LoVo (cell line): ENCODE results near the gene GNA14.
A peak's percentile ranks its signal among the peaks of the same experiment; 100 is the strongest.
"Not testable (repeated sequence)": the region's sequence is repeated elsewhere in the genome, so short reads cannot be mapped to it uniquely, and the experiment has no call there.

Source experiments
- DNase-seq: peaks from one replicate; pipeline ENCODE4 v3.0.0-alpha.2; 2016; ENCODE audit warnings: low spot score

Gene GNA14

DNA sequence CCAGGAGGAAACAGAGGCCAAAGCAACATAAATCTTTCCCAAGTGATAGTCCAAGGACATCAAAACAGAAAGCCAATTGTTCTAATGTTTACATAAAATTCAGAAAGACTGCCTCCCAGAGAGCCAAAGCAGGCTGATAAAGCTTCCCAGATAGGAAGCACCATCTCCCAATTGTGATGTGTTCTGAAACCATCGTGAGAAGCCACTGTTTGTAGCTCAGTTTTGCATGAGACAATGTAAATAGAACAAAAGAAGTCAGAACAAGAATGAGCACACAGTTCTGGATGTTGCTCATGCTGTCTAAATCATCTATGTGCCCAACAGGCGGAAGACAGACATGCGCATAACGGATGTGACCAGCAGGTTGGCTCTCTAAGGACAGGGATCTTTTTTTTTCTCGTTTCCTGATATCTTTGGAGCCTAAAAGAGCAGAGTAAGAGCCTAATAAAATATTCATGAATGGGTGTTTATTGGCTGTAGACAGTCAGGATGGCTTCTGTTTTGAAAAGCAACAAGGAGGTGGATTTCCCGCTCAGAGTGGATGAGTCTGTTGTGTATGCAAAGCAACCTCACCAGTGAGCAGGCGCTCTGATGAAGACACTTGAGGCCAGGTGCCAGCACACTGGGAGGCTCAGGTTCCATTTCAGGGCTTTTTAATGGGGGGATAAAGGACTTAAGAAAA is 113.6 kb downstream of the GNA14 start:
- no peak for DNase-seq

DNA sequence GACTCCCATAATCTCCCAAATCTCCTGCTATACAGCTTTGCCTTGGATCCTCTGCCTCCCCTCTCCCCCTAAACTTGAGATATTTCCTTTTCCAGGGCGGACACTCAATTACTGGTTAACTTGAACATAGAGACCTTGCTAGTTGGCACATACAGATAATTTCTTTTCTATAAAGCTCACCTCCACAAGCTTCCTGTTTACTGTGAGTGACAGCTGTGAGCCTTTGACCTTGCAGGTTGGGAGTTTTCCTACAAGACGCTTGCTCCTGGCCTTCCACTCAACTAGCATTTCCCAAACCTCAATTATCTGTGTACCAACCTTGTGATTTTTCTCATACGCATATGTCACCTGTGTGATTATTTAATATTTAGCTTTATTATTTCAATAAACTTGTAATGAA is 114.5 kb downstream of the GNA14 start:
- no peak for DNase-seq

DNA sequence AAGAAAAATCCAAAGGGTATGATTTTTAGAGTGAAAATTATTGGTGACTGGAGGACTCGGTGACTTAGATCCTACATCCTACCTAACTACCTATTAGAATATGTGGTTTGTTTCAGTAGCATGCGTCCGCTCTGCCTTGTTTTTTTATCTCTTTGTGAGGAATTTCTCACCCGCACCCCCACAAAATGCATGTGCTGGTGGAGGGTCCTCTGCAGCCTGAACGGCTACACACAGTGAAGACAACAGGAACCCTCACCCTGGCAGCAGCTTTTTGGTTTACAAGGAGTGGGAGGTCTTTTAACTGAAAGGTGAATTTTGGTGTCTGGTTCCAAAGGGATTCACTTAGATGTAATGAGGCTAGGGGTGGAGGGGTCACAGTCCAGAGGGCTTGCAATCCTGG is 115.5 kb downstream of the GNA14 start:
- no peak for DNase-seq

DNA sequence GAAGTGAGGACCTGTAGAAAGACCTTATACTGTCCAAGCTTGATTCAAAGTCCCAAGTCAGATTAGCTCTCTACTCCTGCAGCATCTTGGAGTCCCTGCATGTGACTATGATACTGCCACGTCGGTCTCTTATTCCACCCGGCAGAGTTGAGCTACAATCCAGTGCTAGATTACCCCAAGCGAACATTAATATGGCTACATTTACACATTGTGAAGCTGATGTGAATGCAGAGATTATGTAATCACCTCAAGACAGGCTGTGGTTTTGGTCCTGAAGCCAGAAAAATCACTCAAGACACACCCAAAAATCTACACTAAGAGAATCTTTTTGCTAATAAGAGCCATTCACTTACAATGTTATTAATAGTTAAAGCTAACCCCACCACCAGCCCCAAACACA is 116.7 kb downstream of the GNA14 start:
- no peak for DNase-seq

DNA sequence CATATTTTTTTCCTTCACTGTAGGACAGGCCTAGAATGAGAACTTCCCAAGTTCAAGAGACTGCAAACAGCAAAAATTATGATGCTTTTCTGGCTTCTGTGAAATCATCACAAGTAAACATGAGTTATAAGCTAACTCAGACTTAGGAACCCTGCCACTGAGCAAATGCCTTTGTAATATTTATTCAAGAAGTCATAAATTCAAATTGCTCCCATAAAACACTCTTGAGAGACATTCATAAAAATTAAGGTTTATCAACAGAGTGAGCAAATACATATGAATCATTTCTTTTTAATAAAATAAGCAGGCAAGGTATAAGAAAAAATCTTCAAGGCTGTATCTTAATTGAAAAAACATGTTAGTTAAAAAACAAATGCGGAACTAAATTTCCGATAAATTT is 124.2 kb downstream of the GNA14 start:
- peak; percentile 62 for DNase-seq

DNA sequence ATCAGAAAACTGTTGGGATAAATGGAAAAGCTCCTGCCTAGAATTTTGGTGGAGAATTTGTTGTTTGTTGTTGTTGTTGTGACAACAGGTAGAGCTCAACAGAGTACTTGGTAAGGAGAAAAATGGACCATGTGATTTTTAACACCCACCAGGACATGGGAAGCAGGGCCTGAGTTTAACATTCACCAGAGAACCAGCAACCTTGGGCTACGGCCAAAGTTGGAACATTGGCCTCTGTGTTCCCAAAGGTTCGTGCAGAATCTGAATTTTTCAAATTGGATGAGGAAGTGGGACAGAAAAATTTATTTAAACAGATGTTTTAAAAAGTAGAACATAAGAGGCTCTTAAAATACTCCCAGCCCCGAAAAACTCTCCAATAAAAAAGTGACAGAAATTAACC is 127.0 kb downstream of the GNA14 start:
- DNase-seq, result no peak

DNA sequence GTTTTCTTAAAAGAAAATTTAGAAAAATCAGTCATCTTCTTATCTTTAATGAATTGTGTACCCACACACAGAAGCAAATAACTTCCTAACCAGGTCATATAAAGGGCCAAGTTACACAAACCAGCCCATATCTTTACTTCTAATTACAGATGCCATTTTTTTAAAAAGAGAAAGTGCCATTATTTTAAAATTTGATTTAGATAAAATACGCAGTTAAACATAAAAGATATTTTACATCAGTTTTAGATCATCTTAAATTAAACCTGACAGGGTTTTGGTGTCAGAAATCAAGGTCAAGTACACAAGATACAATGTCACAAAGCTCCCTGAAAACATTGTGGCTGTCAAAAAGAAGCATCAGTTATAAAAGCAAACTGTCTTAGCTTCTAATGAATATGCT is 129.4 kb downstream of the GNA14 start:
- no peak for DNase-seq

DNA sequence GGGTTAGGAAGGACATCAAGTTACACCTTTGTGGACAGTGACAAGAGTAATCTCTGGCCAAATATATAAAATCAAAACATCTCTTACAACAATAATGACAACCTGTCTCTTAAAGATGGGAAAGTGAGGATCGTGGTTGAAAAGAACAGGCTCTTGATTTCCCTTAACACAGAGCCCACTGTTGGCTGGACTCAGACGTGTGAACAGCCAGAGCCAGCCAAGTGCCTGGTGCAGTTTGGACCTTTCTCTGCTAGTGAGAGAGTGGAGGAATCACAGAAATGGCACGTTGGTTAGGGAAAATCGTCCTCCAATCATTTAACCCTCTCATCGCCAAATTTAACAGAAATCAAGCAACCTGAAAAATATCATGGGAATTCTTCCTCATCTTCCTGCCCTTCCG is 131.3 kb downstream of the GNA14 start:
- no peak for DNase-seq

DNA sequence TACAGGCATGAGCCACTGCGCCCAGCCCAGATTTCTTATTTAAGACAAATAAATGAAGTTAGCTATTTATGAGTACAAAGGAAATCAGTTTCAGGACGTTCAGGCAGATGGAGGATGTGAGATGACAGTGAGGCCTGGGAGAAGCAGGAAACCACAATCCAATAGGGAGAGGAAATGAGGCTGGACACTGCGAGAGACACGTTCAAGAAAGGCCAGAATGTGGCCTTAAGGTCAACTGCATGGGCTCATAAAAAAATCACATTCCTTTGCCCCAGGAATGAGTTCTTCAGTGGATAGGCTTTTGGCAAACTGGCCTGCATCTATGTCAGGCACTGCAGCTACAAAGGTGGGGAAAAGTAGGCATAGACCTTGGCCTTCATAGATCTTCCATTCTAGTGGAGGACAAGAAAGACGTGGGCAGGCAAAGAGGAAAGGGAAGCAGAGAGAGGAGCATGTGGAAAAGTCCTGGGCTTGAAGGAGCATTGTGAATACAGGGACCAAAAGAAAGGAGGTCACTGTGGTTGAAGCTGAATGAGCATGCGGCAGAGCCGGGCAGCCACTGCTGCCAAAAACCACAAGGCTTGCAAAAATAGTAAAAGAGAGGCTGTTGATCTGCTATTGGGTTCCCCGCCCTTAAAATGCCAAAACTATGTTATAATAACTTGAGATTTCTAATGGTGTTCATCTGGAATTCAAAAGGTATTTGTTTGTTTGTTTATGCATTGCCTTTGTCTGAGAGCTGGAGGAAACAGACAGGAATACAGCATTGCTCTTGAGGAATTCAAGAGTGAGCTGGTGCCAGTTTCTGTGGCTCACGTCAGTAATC is 133.0 kb downstream of the GNA14 start:
- no peak for DNase-seq

DNA sequence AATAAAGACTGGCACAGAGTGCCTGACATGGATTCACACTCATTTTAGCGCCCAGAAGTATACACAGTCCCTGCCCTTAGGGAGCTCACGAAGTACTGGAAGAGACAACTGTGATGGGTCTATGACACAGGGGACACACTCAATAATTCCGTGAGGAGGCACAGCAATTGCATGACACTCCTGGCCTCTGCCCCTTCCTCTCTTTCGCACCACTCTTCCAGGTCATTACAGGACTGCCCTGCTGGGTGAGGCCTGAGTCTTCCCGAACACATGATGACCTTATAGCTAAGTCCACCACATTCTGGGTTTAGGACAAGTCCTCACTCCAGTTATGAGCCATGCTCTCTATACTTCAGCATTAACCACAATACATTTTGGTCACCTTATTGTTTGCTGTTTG is 134.7 kb downstream of the GNA14 start:
- no peak for DNase-seq

DNA sequence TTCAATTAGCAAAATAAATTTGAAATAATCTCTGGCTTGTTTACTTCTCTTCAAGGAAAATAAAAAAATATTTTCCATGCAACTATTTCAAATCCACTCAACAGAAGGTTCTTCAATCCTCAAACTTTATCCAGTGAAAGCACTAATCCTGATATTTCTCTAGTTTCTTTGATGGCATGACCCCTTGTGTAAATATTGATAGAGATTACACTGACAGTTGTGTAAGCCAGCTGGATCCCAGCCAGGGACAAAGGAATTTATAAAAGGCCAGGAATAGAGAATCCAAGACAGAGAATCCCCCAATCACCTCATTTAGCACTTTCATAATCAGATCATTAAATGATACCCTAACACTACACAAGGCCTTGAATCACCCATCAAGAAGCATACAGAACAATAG is 135.2 kb downstream of the GNA14 start:
- no peak for DNase-seq

DNA sequence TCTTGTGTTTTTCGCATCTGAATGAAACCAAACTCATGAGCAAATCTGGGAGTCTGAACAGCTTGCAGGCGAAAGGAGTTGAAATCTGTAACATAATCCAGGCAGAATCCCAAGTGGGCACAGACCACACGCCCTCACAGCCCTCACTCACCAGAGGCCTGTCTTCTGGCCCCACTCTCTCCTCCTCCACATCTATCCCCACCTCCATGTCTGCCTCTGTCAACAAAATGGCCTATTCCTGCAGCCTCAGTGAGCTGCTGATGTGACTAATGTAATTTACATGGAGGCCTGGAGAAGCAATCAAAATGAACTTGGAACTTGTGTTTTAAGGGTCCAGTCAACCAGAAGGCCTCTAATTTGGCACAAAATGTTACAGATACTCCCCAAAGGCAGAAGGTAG is 136.6 kb downstream of the GNA14 start:
- DNase-seq, result no peak

DNA sequence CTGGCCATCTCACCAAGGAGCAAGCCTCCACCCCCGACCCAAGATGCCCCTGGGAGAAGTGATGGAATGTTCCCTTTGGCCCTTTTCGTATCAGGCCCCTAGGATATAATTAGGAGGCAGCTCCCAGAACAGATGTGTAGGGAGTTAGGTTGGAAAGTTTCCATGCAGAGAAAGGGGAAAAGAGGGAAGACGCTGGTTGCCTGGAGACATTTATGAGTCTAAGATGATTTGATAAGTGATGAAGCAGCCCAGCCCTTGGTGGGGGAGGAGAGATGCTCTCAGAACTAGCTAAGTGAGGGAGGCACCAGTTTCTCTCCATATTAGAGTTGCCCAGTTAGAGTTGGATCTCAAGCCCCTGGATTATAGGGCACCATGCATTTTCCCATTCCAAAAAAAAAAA is 137.5 kb downstream of the GNA14 start:
- no peak for DNase-seq

DNA sequence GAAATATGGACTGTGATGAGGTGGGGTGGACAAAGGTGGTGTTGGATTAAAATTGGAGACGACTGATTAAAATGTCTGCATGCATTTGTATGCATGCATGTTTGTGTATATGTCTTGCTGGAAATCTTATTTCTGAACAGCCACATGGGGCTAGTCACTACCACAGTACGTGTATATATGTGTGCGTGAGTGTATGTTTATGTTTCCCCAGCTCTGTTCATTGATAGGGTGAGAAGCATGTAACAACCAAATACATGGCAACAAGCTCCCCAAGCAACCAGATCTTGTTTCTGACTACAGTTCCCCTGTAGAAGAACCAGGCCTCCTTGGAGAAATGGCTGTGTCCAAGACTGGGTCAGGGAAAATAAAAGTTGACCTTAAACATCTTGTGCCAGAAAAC is 139.7 kb downstream of the GNA14 start:
- DNase-seq, result no peak

DNA sequence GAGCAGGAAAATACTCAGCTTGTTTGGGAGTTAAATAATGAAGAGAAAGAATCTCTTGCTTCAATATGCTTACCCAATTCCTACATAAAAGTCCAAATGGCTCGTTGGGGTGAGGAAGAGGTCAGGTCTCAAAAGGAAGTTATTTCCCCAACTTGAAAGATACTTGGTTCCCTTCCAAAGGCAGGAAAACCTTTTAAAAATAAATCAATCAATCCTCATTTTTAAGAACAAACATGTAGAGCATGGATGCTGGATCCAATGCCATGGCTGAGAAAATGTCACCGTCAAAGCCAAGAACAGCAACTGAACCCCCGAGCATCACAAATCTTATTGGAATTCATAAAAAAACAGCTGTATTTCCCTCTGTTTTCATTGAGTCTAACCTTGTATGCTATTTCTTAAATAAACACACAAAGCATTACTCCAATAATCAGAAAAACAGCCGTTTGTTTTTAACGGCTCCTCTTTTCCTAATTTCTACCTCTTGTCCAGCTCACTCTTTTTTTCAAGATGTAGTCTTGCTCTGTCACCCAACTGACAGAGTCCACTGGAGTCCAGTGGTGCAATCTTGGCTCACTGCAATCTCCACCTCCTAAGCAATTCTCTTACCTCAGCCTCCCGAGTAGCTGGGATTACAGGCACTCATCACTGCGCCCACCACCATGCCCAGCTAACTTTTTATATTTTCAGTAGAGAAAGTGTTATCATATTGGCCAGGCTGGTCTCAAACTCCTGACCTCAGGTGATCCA is 140.7 kb downstream of the GNA14 start:
- DNase-seq, result no peak

DNA sequence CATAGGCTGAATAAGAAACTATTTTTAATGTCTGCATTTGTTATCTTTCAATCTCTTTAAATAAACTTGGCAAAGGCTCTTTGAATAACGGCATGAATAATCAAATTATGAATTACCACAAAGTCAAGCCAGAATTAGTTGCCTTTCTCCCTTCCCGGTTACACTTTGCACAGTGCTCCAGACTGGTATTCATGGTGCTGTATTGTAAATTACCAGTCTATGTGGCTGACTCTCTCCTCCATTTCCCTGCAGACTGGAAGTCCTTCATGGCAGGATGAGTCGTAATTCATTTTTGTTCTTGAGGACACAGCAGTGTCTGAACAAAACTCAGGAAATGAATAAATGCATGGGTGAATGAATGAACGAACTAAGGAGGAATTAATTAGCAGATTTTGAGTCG is 142.9 kb downstream of the GNA14 start:
- no peak for DNase-seq

DNA sequence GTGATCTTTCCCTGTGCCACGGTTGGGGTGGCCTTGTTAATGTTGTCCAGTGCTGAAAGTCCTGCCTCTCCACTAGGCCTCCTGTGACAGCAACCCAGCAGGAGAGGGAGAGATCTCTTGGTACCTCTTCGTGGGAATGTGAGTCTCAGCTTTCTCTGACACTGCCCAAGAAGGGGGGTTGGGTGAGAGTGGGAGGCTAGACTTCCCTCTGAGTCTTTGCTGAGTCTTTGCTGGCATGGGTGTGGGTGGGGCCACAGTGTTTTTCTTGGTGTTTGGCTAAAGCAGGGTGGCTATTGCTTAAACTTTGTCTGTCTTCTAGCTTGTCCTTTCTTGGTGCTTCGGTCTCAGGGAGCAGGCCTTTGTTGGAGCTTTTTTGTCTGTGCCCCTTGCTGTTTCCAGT is 145.6 kb downstream of the GNA14 start:
- no peak for DNase-seq

DNA sequence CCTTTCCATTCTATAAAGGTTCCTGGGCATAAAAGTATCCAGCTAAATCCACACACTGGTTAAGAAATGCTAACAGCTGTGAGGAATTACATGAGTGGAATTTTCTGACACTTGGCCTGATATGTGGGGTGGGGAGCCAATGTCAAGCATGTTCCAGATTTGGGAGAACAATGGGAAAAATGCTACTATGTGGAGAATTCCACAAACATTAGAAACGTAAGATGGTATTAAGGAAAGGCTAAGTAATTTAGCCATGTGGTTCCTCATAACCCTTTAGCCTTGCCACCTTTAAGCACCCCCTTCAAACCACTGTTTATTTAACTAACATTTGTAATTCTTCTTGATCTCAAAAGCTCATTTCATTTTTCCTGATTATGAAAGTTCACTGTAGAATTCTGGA is 149.2 kb downstream of the GNA14 start:
- no peak for DNase-seq

DNA sequence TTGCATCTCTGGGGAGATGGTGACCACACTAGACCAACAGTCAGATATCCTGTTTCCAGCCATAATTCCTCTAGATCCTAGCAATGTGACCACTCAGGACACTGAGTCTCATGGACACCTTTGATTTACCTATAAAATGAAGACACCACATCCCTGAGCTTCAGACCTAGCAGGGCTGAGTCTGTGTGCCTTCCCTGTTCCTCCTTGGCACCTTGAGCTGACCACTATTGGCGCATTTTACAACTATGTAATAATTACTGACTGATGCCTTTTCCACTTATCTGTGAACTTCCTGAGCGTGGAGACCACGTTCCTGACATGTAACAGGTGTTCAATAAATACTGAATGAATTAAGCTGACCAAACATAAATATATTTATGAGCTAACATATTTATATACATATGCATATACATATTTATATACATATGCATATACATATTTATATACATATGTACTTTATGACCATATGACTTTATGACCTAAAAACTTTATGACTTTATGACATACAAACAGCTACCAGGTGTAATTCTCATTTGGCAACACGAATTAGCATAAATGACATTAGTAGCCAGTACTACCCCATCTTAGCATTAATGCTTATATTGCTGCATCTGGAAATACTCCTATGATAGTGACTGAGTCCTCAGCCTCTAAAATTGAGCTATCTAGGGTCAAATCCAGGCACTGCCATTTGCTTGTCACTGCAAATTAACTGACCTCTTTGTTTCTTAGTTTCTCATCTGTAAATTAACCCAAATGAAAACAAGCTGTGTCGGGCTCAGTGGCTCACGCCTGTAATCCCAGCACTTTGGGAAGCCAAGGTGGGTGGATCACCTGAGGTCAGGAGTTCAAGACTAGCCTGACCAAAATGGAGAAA is 150.6 kb downstream of the GNA14 start:
- DNase-seq, result no peak

DNA sequence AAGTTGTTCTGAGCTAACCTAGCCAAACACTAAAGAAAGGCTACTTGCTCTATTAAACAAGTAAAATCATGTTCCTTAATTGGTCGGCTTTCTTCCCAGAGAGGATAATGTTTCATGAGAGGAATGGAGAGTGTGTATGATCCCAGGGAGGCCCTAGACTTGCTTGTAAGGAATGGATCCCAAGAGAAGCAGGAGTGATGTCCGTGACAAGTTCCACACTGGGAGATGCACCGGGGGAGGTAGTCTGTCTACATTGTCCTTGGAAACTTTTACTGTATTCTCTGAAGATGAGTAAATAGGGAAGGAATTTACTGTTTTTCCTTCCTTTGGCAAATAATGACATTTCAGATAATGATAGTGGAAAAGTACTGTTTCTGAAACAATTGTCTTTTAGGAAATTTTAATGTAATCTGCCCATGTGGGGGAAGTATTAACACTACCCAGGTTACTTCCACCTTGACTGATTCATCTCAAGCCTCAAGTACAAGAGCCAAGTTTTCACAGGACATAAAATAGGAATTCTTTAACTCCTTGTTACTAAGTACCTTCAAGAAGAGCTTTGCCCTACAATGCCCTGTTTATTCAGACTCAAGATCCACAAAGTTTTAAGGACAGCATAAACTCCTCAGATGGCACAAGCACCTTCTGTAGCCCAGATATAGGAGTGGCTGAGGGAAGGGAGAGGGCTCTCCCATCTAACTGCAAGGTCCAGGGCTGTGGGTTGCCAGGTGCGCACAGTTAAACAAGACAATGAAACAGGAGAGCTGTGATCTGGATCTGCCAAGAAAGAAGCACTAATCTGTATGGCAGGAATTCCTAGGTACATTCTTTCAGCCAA is 152.1 kb downstream of the GNA14 start:
- DNase-seq, result no peak

DNA sequence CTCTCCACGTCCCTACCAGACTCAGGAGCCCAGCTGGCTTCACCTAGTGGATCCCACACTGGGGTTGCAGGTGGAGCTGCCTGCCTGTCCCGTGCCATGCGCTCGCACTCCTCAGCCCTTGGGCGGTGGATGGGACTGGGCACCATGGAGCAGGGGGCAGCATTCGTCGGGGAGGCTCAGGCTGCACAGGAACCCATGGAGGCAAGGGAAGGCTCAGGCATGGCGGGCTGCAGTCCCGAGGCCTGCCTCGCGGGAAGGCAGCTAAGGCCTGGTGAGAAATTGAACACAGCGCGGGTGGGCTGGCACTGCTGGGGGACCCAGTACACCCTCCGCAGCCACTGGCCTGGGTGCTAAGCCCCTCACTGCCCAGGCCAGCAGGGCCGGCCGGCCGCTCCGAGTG is 157.8 kb downstream of the GNA14 start:
- not testable (repeated sequence) for DNase-seq
